Measurements from ENCODE around the gene LARP4. TPM values are rescaled to one million over a fixed set of nuclear protein-coding genes. Genes with fewer than 3 reads are reported as not detected.

The LARP4 gene
- total RNA-seq, 1 donor from 2014 or later, result 58.0 TPM

GRCh38 chr12:50397117-50397650 is 3.5 kb upstream of the LARP4 start:
- no peaks in the 10 kb centered on the region for H3K36me3 Mint-ChIP-seq (ENCODE audit: low read depth)
- no peak for TF ChIP-seq CTCF (conservative IDR thresholded peaks at IDR 0.05)
- DNase-seq (ENCODE audit: low read depth, low spot score), result no peak
- no peak overlapping the region for H3K4me3 Mint-ChIP-seq
- no peak overlapping the region for H3K27ac Mint-ChIP-seq (ENCODE audit: unreplicated experiment)
- peaks cover 30% of the 10 kb centered on the region for H3K4me1 Mint-ChIP-seq
- no peaks in the 10 kb centered on the region for H3K27me3 Mint-ChIP-seq (ENCODE audit: low read depth)
- H3K9me3 Mint-ChIP-seq, result peaks cover 4% of the 10 kb centered on the region

GRCh38 chr12:50398931-50399330 is 1.8 kb upstream of the LARP4 start:
- H3K27me3 Mint-ChIP-seq (ENCODE audit: low read depth), result no peaks in the 10 kb centered on the region
- peaks cover 40% of the 10 kb centered on the region for H3K4me1 Mint-ChIP-seq
- no peak for DNase-seq (ENCODE audit: low read depth, low spot score)
- H3K9me3 Mint-ChIP-seq, result peaks cover 4% of the 10 kb centered on the region
- H3K36me3 Mint-ChIP-seq (ENCODE audit: low read depth), result no peaks in the 10 kb centered on the region
- no peak overlapping the region for H3K27ac Mint-ChIP-seq (ENCODE audit: unreplicated experiment)
- TF ChIP-seq CTCF (conservative IDR thresholded peaks at IDR 0.05), result no peak
- peak overlapping the region; percentile 74 for H3K4me3 Mint-ChIP-seq

- H3K27me3 Mint-ChIP-seq (ENCODE audit: low read depth), result no peaks in the 10 kb centered on the region
- H3K4me1 Mint-ChIP-seq, result peaks cover 40% of the 10 kb centered on the region
- no peak for TF ChIP-seq CTCF (conservative IDR thresholded peaks at IDR 0.05)
- no peak for DNase-seq (ENCODE audit: low read depth, low spot score)
- H3K36me3 Mint-ChIP-seq (ENCODE audit: low read depth), result no peaks in the 10 kb centered on the region
- H3K4me3 Mint-ChIP-seq, result peak overlapping the region; percentile 99
- H3K9me3 Mint-ChIP-seq, result peaks cover 4% of the 10 kb centered on the region
- H3K27ac Mint-ChIP-seq (ENCODE audit: unreplicated experiment), result peak overlapping the region; percentile 96
Observed at GRCh38 chr12:50400104-50400637, 514 bp upstream of the LARP4 start.

- H3K27me3 Mint-ChIP-seq (ENCODE audit: low read depth), result no peaks in the 10 kb centered on the region
- no peaks in the 10 kb centered on the region for H3K36me3 Mint-ChIP-seq (ENCODE audit: low read depth)
- H3K4me1 Mint-ChIP-seq, result peaks cover 34% of the 10 kb centered on the region
- no peaks in the 10 kb centered on the region for H3K9me3 Mint-ChIP-seq
- H3K4me3 Mint-ChIP-seq, result peak overlapping the region; percentile 99
- no peak for TF ChIP-seq CTCF (conservative IDR thresholded peaks at IDR 0.05)
- peak overlapping the region; percentile 96 for H3K27ac Mint-ChIP-seq (ENCODE audit: unreplicated experiment)
- no peak for DNase-seq (ENCODE audit: low read depth, low spot score)
Observed at GRCh38 chr12:50401500-50402081, 906 bp downstream of the LARP4 start.

- H3K36me3 Mint-ChIP-seq (ENCODE audit: low read depth), result no peaks in the 10 kb centered on the region
- H3K4me3 Mint-ChIP-seq, result peak overlapping the region; percentile 99
- no peaks in the 10 kb centered on the region for H3K27me3 Mint-ChIP-seq (ENCODE audit: low read depth)
- TF ChIP-seq CTCF (conservative IDR thresholded peaks at IDR 0.05), result no peak
- H3K4me1 Mint-ChIP-seq, result peaks cover 29% of the 10 kb centered on the region
- no peak overlapping the region for H3K27ac Mint-ChIP-seq (ENCODE audit: unreplicated experiment)
- DNase-seq (ENCODE audit: low read depth, low spot score), result no peak
- H3K9me3 Mint-ChIP-seq, result no peaks in the 10 kb centered on the region
Observed at GRCh38 chr12:50402264-50403000, 1.7 kb downstream of the LARP4 start.

Data from neural crest cell (in vitro differentiated cells).